GM12873 (cell line): ENCODE data around the gene RHOD.

ENCODE experiments used
- TF ChIP-seq, protein P1 (sequence below): IDR thresholded peaks from 2 replicates; pipeline ENCODE4 v1.5.1; 2012; ENCODE audit warnings: low read depth, mild to moderate bottlenecking, moderate library complexity, low read length, control low read depth; ENCODE audit not compliant: insufficient read depth; ENCODE audit errors: missing control alignments

Gene RHOD

DNA sequence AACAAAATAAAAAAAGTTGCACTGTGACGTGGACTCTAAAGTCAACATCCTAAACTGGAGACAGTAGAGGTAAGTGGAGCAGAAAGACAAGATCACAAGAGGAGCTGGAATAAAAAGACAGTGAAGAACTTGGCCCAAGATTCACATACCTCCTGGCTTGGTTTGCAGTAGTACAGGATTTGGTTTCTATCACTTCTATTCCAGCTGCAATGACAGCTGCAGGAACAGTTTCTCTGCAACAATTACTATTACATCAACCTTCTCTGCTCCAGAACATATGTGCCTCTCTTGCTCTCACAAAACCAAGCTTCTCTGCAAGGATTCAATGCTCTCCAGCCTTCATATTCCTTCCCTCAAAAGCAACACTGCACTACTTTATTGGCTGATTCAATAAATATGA is 54.6 kb downstream of the RHOD start:
- TF ChIP-seq, protein P1, sequence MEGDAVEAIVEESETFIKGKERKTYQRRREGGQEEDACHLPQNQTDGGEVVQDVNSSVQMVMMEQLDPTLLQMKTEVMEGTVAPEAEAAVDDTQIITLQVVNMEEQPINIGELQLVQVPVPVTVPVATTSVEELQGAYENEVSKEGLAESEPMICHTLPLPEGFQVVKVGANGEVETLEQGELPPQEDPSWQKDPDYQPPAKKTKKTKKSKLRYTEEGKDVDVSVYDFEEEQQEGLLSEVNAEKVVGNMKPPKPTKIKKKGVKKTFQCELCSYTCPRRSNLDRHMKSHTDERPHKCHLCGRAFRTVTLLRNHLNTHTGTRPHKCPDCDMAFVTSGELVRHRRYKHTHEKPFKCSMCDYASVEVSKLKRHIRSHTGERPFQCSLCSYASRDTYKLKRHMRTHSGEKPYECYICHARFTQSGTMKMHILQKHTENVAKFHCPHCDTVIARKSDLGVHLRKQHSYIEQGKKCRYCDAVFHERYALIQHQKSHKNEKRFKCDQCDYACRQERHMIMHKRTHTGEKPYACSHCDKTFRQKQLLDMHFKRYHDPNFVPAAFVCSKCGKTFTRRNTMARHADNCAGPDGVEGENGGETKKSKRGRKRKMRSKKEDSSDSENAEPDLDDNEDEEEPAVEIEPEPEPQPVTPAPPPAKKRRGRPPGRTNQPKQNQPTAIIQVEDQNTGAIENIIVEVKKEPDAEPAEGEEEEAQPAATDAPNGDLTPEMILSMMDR: no peak

DNA sequence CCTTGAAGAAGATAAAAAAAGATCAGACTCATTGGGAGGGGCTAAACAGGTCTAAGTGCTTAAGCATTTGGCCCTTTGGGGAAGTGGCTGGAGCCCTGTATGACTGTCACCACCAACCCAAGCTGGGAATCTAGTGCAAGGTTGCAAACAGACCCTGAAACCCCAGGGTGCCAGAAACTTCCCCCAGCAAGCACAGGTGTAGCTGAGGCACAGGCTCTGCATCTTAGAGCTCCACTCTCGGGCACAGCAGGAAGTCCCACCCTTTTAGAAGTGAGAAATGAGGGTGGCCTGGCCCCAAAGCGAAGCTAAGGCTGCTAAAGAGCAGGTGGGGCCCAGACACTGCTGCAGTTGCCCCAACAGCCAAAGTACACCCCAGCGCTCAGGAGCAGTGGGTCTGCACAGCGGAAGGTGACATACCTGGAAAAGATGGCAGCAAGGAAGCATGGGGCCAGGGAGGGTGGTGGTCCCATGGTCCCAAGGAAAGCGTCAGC is 56.6 kb downstream of the RHOD start:
- TF ChIP-seq, protein P1: no peak

DNA sequence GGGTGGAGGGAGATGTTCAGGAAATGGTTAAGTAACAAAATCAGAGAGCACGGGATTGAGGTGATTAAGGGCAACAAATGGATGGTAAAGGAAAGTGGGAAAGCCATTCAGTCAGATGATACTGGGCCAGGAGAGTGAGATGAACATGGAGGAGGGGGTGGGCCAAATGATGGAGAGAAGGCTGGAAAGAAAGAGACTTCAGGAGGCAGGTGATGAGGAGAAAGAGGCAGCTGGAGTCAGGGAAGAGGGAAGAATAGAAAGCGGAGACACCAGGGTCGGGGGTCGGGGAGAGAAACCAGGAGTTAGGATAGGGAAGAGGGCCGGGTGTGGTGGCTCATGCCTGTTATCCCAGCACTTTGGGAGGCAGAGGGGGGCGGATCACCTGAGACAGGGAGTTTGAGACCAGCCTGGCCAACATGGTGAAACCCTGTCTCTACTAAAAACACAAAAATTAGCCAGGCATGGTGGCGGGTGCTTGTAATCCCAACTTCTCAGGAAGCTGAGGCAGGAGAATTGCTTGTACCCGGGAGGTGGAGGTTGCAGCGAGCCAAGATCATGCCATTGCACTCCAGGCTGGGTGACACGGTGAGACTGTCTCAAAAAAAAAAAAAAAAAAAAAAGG is 57.7 kb downstream of the RHOD start:
- TF ChIP-seq, protein P1: no peak

DNA sequence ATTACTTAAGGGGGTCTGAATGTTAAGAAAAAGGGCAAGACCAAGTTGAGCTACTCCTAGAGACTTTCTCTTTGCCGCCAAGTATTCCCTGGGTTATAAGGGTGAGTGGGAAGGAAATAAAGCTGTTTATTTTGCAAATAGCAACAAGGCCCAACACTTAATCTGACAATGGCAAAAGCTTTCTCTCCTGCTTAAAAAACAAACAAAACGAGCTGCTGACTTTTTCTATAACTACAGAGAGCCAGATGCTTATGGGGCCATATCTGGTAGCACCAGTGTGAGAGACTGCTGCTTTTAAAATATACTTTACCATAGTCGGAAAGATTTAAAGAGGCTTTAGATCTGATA is 60.1 kb downstream of the RHOD start:
- TF ChIP-seq, protein P1: no peak

DNA sequence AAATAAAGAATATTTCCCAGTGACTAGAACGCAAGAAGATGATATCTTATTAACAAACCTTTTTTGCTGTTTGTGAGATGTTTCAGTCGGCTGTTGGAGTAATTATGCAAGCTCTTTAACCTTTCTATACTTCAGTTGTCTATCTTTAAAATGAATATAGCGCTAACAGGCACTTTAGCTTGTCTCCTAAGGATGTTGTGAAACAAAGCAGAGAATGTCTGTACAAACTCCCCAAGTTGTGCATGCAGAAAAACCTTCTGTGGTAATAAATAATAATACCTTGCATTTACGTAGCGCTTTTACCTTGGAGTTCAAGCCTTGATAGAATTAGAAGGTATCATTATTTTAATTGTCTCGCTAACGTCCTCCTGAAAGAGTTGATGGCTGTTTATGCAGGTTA is 60.5 kb downstream of the RHOD start:
- TF ChIP-seq, protein P1: no peak

DNA sequence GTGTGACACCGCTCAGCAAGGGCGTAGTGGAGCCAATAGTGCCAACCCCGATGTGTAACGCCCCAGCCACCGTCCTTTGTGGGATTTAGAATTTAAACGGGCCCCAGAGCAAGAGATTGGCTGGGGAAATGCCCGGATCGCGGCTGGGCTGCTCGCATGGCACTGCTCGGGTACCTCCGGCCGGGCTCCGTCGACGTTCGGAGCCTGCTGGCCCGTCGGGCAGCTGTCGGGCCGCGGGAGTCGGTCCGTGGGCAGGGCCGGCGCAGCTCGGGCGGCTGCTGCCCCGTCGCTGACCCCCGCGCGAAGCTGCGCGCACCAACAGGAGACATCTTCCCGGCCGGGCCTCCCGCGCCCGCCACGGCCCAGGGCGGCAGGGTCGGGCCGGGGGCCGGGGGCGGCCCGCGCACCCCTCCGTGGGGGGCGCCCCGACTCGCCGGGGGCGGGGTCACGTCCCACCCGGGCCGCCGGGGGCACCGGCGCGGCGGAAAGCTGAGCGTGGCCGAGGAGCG is 61.1 kb downstream of the RHOD start:
- TF ChIP-seq, protein P1: no peak

DNA sequence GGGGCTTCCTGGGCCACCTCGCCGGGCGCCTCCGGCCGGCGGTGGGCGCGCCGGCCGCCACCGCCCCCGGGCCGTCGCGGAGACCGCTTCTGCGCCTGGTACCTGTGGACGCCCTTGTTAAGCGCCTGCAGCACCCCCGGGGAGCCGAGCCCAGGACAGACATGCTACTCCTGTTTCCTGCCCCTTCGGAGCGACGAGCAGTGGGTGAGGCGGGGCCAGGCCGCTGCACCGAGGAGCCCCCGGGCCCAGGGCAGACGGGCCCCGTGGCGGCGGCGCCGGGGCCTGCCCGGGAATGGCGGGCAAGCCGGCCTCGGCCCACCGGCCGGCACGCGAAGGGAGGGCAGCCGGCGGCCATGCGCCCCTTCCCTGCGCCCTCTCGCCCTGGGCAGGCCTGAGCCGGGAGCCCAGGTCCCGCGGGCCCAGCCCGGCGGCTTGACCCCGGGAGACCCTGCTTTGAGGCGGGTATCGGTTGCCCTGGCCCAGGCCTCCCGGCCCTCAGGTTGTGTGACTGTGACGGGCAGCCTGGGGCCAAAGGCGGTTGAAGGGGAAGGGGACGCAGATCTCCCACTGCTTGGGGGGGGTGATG is 61.6 kb downstream of the RHOD start:
- TF ChIP-seq, protein P1: no peak
